ENCODE measurements around the gene TEX51. TPM values are rescaled to one million over a fixed set of nuclear protein-coding genes. Genes with fewer than 3 reads are reported as not detected.

TEX51 gene
- total and polyA plus RNA-seq, 2 donors: 0.11 TPM; not detected in 1

DNA sequence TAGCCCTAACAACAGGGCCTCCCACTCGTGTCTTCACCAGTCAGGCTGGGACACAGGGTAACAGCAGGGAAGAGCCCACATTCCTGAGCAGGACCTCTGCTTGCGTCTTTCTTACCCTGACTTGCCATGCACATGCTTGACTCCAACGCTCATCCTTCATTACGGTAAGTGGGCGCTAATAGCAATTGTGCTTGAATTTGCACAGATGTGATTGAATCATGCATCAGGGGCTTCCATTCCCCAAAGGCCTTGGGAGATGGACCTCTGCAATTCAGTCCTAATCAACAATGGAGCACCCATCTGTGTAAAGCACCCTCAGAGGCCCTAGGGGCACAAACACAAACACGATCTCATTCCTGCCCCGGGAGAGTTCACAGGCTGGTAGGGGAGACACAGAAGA, 13.5 kb downstream of the TEX51 start:
- H3K4me1 ChIP-seq (ENCODE audit: control insufficient read depth in 2 of 2, insufficient read depth in 2 of 2, low read length in 2 of 2): no peaks in the 10 kb centered on the region
- WGBS: 95% methylated on average over 7 of the region's 7 CpGs
- no peak overlapping the region for H3K27ac ChIP-seq (ENCODE audit: low read depth in 1 of 2, low read length in 1 of 2)
- no peaks in the 10 kb centered on the region for H3K36me3 ChIP-seq (ENCODE audit: control insufficient read depth in 2 of 2, insufficient read depth in 2 of 2, low read length in 1 of 2)
- no peak overlapping the region for H3K4me3 ChIP-seq (ENCODE audit: low read length in 2 of 2)
- no peaks in the 10 kb centered on the region for H3K27me3 ChIP-seq (ENCODE audit: control insufficient read depth in 2 of 2, insufficient read depth in 1 of 2, low read length in 1 of 2)
- no peak for DNase-seq (ENCODE audit: low read depth in 6 of 9, low spot score in 9 of 9)
- H3K9me3 ChIP-seq (ENCODE audit: control insufficient read depth in 2 of 2, insufficient read depth in 1 of 2, low read length in 1 of 2): no peaks in the 10 kb centered on the region

DNA sequence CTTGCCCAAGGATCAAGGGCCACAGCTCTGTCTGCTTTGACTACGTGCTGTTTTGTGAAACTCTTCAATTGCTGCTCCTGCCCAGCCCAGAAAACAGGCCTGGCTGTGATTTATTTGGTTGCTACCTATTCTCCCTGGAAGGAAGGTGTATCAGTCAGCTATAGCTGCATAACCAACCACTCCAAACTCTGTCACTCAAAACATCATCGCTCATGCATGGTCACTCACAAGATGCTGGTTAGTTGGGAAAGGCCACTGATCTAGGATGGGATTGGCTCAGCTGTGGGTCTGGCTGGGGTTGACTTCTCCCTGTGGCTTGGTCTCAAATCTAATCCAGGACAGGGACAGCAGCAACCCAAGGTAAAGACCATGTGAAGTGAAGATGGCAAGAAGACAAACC, 14.6 kb downstream of the TEX51 start:
- H3K36me3 ChIP-seq (ENCODE audit: control insufficient read depth in 2 of 2, insufficient read depth in 2 of 2, low read length in 1 of 2): no peaks in the 10 kb centered on the region
- H3K9me3 ChIP-seq (ENCODE audit: control insufficient read depth in 2 of 2, insufficient read depth in 1 of 2, low read length in 1 of 2): no peaks in the 10 kb centered on the region
- no peaks in the 10 kb centered on the region for H3K27me3 ChIP-seq (ENCODE audit: control insufficient read depth in 2 of 2, insufficient read depth in 1 of 2, low read length in 1 of 2)
- no peaks in the 10 kb centered on the region for H3K4me1 ChIP-seq (ENCODE audit: control insufficient read depth in 2 of 2, insufficient read depth in 2 of 2, low read length in 2 of 2)
- H3K27ac ChIP-seq (ENCODE audit: low read depth in 1 of 2, low read length in 1 of 2): no peak overlapping the region
- H3K4me3 ChIP-seq (ENCODE audit: low read length in 2 of 2): no peak overlapping the region
- DNase-seq (ENCODE audit: low read depth in 6 of 9, low spot score in 9 of 9): no peak
- 88% methylated on average over 2 of the region's 2 CpGs for WGBS

DNA sequence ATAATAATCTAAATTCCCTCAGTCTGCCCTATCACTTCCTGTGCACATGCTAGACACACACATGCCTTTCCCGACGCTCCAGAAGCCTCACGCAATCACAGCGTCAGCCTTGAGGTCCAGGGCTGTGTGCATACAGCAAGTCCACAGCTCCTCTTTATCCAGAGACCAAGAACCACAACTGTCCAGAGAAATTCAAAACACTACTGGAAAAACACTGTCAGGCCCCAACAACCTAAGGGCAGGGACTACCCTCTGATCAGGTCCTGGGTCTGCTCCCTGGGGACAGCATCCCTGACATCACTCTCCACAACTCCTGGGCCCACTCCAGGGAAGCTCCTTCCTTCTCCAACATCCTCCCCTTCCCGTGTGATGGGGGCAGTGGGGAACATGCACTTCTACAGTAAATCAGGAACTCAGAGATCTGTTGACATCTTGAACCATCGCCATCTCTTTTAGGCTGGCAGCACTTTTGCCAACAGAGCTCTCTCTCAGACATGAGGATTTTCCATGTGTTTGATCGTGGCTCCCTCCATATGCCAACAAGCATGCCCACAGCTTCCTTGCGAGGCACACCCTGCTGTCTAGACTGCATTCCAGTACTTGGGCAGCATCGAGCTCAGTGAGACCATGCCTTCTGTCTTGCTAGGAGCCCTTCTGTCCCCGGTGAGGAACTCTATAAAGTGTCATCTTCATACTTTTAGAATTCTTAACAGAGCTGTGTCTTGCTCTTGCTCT, 15.4 kb downstream of the TEX51 start:
- Histone ChIP-seq H3K27me3 (ENCODE audit: control insufficient read depth in 2 of 2, insufficient read depth in 1 of 2, low read length in 1 of 2) (no peaks in the 10 kb centered on the region), H3K4me1 (ENCODE audit: control insufficient read depth in 2 of 2, insufficient read depth in 2 of 2, low read length in 2 of 2) (no peaks in the 10 kb centered on the region), H3K36me3 (ENCODE audit: control insufficient read depth in 2 of 2, insufficient read depth in 2 of 2, low read length in 1 of 2) (no peaks in the 10 kb centered on the region), H3K9me3 (ENCODE audit: control insufficient read depth in 2 of 2, insufficient read depth in 1 of 2, low read length in 1 of 2) (no peaks in the 10 kb centered on the region), H3K27ac (ENCODE audit: low read depth in 1 of 2, low read length in 1 of 2) (no peak overlapping the region), H3K4me3 (ENCODE audit: low read length in 2 of 2) (no peak overlapping the region)
- WGBS: 94% methylated on average over 10 of the region's 10 CpGs
- DNase-seq (ENCODE audit: low read depth in 6 of 9, low spot score in 9 of 9): no peak

DNA sequence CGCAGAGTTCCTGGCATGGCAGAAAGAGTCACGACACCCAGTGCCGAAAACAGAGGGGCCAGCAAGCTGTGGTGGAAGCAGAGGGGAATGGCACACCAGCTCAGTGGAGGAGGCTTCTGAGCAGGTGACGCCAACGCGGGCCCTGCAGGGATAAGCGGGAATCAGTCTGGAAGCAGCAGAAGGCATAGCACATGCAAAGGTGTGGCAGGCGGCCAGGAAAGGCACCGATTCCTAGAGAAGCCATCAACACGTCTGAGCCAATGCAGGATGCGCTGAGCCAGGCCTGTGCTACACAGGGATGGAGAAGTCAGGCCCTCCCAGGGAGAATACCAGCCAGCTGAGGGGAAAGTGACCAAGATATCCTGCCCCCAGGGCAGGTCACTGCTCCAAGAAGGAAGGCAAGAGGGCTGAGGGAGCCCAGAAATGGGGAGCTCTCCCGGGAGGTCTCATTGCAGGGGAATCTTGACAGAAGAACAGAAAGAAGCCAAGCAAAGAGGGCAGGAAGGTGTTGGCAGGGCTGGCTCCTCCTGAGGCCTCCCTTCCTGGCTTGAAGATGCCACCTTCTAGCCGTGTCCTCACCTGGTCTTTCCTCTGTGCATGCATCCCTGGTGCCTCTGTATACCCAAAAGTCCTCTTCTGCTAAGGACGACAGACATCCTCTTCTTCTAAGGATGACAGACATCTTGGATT, 16.3 kb downstream of the TEX51 start:
- no peak for DNase-seq (ENCODE audit: low read depth in 6 of 9, low spot score in 9 of 9)
- Histone ChIP-seq H3K27me3 (ENCODE audit: control insufficient read depth in 2 of 2, insufficient read depth in 1 of 2, low read length in 1 of 2) (no peaks in the 10 kb centered on the region), H3K27ac (ENCODE audit: low read depth in 1 of 2, low read length in 1 of 2) (no peak overlapping the region), H3K4me1 (ENCODE audit: control insufficient read depth in 2 of 2, insufficient read depth in 2 of 2, low read length in 2 of 2) (no peaks in the 10 kb centered on the region), H3K4me3 (ENCODE audit: low read length in 2 of 2) (no peak overlapping the region), H3K9me3 (ENCODE audit: control insufficient read depth in 2 of 2, insufficient read depth in 1 of 2, low read length in 1 of 2) (no peaks in the 10 kb centered on the region), H3K36me3 (ENCODE audit: control insufficient read depth in 2 of 2, insufficient read depth in 2 of 2, low read length in 1 of 2) (no peaks in the 10 kb centered on the region)
- whole genome bisulfite sequencing: 95% methylated on average over 14 of the region's 14 CpGs

DNA sequence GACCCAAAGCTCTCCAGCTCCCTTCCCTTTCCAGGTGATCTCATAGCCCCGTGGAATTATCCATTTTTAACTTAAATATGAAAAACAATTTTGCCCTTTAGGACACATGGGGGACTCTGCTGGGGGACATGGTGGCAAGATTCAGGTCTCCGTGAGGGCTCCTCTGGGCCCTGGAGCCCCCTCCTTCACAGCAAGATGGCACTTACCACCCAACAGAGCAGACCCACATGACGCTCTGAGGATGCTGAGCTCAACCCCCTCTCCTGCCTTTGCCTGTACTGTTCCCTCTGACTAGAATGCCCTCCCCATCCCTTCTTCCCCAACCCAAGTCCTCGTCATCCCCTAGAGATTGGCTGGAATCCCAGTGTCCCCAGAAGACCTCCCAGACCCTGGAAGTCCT, 17.2 kb downstream of the TEX51 start:
- Histone ChIP-seq H3K4me3 (ENCODE audit: low read length in 2 of 2) (no peak overlapping the region), H3K27me3 (ENCODE audit: control insufficient read depth in 2 of 2, insufficient read depth in 1 of 2, low read length in 1 of 2) (no peaks in the 10 kb centered on the region), H3K9me3 (ENCODE audit: control insufficient read depth in 2 of 2, insufficient read depth in 1 of 2, low read length in 1 of 2) (no peaks in the 10 kb centered on the region), H3K36me3 (ENCODE audit: control insufficient read depth in 2 of 2, insufficient read depth in 2 of 2, low read length in 1 of 2) (no peaks in the 10 kb centered on the region), H3K27ac (ENCODE audit: low read depth in 1 of 2, low read length in 1 of 2) (no peak overlapping the region), H3K4me1 (ENCODE audit: control insufficient read depth in 2 of 2, insufficient read depth in 2 of 2, low read length in 2 of 2) (no peaks in the 10 kb centered on the region)
- DNase-seq (ENCODE audit: low read depth in 6 of 9, low spot score in 9 of 9): no peak
- WGBS: 94% methylated on average over 4 of the region's 4 CpGs

DNA sequence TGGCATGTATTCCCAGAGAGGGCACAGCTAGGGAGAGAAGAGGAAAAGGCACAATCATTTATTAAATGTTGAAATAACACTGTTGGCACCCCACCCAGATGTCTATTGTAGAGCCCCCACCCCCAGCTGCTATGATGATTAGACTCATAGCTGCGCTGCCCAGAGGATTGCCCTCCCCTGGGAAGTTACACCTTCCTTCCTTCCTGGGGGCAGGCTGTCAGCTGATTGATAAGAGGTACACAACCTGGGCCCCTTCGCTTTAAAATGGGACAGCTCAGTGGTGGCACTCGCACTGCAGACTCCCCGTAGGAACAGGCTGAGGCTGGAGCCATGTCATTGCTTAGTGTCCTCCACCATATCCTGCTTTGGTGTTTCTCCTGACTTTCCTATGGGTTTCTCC, 18.1 kb downstream of the TEX51 start:
- Histone ChIP-seq H3K27me3 (ENCODE audit: control insufficient read depth in 2 of 2, insufficient read depth in 1 of 2, low read length in 1 of 2) (no peaks in the 10 kb centered on the region), H3K9me3 (ENCODE audit: control insufficient read depth in 2 of 2, insufficient read depth in 1 of 2, low read length in 1 of 2) (no peaks in the 10 kb centered on the region), H3K27ac (ENCODE audit: low read depth in 1 of 2, low read length in 1 of 2) (no peak overlapping the region), H3K4me3 (ENCODE audit: low read length in 2 of 2) (no peak overlapping the region), H3K4me1 (ENCODE audit: control insufficient read depth in 2 of 2, insufficient read depth in 2 of 2, low read length in 2 of 2) (no peaks in the 10 kb centered on the region), H3K36me3 (ENCODE audit: control insufficient read depth in 2 of 2, insufficient read depth in 2 of 2, low read length in 1 of 2) (no peaks in the 10 kb centered on the region)
- WGBS: 96% methylated on average over 4 of the region's 4 CpGs
- no peak for DNase-seq (ENCODE audit: low read depth in 6 of 9, low spot score in 9 of 9)

DNA sequence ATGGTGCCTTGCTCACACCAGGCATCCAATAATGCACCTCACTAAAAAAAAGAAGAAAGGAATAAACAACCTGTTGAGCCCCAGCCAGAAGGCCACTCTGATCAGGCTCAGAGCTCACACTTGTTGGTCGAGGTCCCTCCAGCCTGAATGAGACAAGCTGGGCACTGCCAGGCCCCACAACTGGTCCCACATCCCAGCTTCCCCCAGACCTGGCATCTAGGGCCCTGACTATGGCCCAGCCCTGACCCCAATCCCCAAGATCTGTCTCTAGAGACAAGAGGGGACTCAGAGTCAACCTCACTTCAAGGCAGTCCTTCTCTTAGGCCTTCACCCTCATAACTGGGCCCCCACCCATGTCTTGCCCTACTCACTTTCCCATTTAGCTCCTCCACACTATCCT, 22.4 kb downstream of the TEX51 start:
- Histone ChIP-seq H3K4me1 (ENCODE audit: control insufficient read depth in 2 of 2, insufficient read depth in 2 of 2, low read length in 2 of 2) (no peaks in the 10 kb centered on the region), H3K36me3 (ENCODE audit: control insufficient read depth in 2 of 2, insufficient read depth in 2 of 2, low read length in 1 of 2) (no peaks in the 10 kb centered on the region), H3K4me3 (ENCODE audit: low read length in 2 of 2) (no peak overlapping the region), H3K27me3 (ENCODE audit: control insufficient read depth in 2 of 2, insufficient read depth in 1 of 2, low read length in 1 of 2) (no peaks in the 10 kb centered on the region), H3K27ac (ENCODE audit: low read depth in 1 of 2, low read length in 1 of 2) (no peak overlapping the region), H3K9me3 (ENCODE audit: control insufficient read depth in 2 of 2, insufficient read depth in 1 of 2, low read length in 1 of 2) (peaks cover 0 to 2% of the 10 kb centered on the region in 2 donors)
- WGBS: 76% methylated on average over 1 of the region's 1 CpG
- DNase-seq (ENCODE audit: low read depth in 6 of 9, low spot score in 9 of 9): no peak

DNA sequence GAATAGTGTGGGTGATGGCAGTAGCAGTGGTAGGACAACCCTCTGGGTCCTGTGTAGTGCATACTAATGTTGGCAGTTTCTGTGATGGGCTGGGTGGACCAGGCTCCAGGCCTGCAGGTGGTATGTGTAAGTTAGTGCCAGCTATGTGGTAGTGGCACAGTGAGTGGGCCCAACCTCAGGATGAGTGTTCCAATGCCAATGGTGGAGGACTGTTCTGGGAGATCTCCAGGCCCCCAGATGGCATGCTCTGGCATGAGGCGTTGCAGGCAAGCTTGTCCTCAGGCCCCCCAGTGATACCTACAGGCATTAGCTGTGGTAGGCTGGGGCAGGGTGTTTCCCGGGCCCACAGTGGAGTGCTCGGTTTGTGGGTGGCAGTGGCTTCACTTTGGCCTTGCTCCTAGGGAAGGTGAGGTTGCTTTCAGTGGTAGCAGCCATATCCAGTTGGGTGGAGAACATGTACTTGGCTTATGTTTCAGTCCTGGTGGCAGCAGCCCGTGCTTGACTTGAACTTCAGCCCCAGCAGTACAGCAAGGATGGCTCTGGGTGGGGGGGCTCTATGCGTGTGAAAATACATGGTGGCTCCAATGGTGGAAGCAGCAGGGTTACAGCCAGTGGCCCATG, 32.4 kb downstream of the TEX51 start:
- Histone ChIP-seq H3K4me1 (ENCODE audit: control insufficient read depth in 2 of 2, insufficient read depth in 2 of 2, low read length in 2 of 2) (no peaks in the 10 kb centered on the region), H3K27ac (ENCODE audit: low read depth in 1 of 2, low read length in 1 of 2) (no peak overlapping the region), H3K9me3 (ENCODE audit: control insufficient read depth in 2 of 2, insufficient read depth in 1 of 2, low read length in 1 of 2) (peaks cover 0 to under 1% of the 10 kb centered on the region in 2 donors), H3K4me3 (ENCODE audit: low read length in 2 of 2) (no peak overlapping the region), H3K27me3 (ENCODE audit: control insufficient read depth in 2 of 2, insufficient read depth in 1 of 2, low read length in 1 of 2) (no peaks in the 10 kb centered on the region), H3K36me3 (ENCODE audit: control insufficient read depth in 2 of 2, insufficient read depth in 2 of 2, low read length in 1 of 2) (no peaks in the 10 kb centered on the region)
- 94% methylated on average over 5 of the region's 5 CpGs for WGBS
- DNase-seq (ENCODE audit: low read depth in 6 of 9, low spot score in 9 of 9): no peak

DNA sequence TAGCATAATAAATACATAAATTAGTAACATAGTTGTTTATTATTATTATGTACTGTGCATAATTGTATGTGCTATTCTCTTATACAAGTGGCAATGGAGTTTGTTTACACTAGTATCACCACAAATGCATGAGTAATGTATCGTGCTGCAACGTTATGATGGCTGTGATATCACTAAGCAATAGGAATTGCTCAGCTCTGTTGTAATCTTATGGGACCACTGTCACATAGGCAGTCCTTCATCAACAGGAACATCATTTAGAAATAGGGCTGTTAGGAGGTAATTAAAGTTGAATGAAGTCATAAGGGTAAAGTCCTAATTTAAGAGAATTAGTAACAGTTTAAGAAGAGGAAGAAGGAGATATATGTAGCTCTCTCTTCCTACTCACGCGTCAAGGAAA, 33.8 kb downstream of the TEX51 start:
- Histone ChIP-seq H3K36me3 (ENCODE audit: control insufficient read depth in 2 of 2, insufficient read depth in 2 of 2, low read length in 1 of 2) (no peaks in the 10 kb centered on the region), H3K27ac (ENCODE audit: low read depth in 1 of 2, low read length in 1 of 2) (no peak overlapping the region), H3K4me1 (ENCODE audit: control insufficient read depth in 2 of 2, insufficient read depth in 2 of 2, low read length in 2 of 2) (no peaks in the 10 kb centered on the region), H3K27me3 (ENCODE audit: control insufficient read depth in 2 of 2, insufficient read depth in 1 of 2, low read length in 1 of 2) (no peaks in the 10 kb centered on the region), H3K4me3 (ENCODE audit: low read length in 2 of 2) (no peak overlapping the region), H3K9me3 (ENCODE audit: control insufficient read depth in 2 of 2, insufficient read depth in 1 of 2, low read length in 1 of 2) (no peaks in the 10 kb centered on the region)
- DNase-seq (ENCODE audit: low read depth in 6 of 9, low spot score in 9 of 9): no peak
- WGBS: 93% methylated on average over 4 of the region's 4 CpGs
